HepG2 (cell line): ENCODE data around the gene HSPB6. TPM values are rescaled to one million over a fixed set of nuclear protein-coding genes. Genes with fewer than 3 reads are reported as not detected.

ENCODE experiments used
- ATAC-seq: fragments of 200-7000 bp; cut with Tn5 transposase; 3 replicates; pipeline ENCODE4 v1.9.1; 2020; ENCODE audit warnings: mild to moderate bottlenecking, moderate library complexity
- BruUV-seq: library from RNA; stranded (reverse); fragments of 400-500 nt; replicated peaks from 2 replicates; lab custom pipeline; 2021; lab: Mats Ljungman, UMichigan
- CTCF ChIA-PET: fragments of 300-600 bp; formaldehyde crosslinking; extraction: SDS; loops from one replicate; lab custom pipeline; 2021; ENCODE audit warnings: low total read pairs, inconsistent platforms, low intra/inter-chr PET ratio; lab: Yijun Ruan, JAX
- POLR2A ChIA-PET: fragments of 350-600 bp; sonication (Branson Sonifier 250); formaldehyde crosslinking; loops from one replicate; lab custom pipeline; 2020; ENCODE audit warnings: antibody characterized with exemption, inconsistent platforms; lab: Yijun Ruan, JAX
- DNase-seq: peaks from one replicate; pipeline ENCODE4 v3.0.0-alpha.2; 2015; ENCODE audit warnings: low spot score
- FAIRE-seq: peaks from 3 replicates; lab custom pipeline; 2011; peaks lifted over from hg19 to GRCh38; lab: Jason Lieb, UNC
- H2AFZ ChIP-seq: one replicate; pipeline ENCODE4 v1.6.1; 2011; ENCODE audit warnings: low read length, inconsistent platforms
- H3K27ac ChIP-seq: fragments of 300-600 bp; 3 replicates; pipeline ENCODE4 v1.8.0; 2011; ENCODE audit warnings: mixed run types, mild to moderate bottlenecking, mixed read lengths, low read length, inconsistent platforms; ENCODE audit not compliant: insufficient read depth; ENCODE audit errors: extremely low read length
- H3K27me3 ChIP-seq, 2 experiments: fragments of 200-600 bp in 1 of 2; 2 replicates in 1 of 2; 3 replicates in 1 of 2; pipeline versions ENCODE4 v1.6.0 to v1.8.0; 2011; ENCODE audit warnings: low read length in 2 of 2, mild to moderate bottlenecking in 2 of 2, moderate library complexity in 2 of 2, inconsistent platforms in 1 of 2; ENCODE audit not compliant: insufficient read depth in 2 of 2, control insufficient read depth in 1 of 2
- H3K36me3 ChIP-seq, 2 experiments: fragments of 200-600 bp in 1 of 2; replicated peaks in 1 of 2; 2 replicates in 1 of 2; 3 replicates in 1 of 2; pipeline versions ENCODE4 v1.5.1 to v1.8.0; 2011; ENCODE audit warnings: low read length in 2 of 2, inconsistent platforms in 1 of 2; ENCODE audit not compliant: insufficient read depth in 2 of 2, control insufficient read depth in 1 of 2
- H3K4me1 ChIP-seq: 2 replicates; pipeline ENCODE4 v1.5.1; 2012; ENCODE audit warnings: low read length, inconsistent platforms; ENCODE audit not compliant: insufficient read depth
- H3K4me2 ChIP-seq: 2 replicates; pipeline ENCODE4 v1.6.0; 2011; ENCODE audit warnings: low read depth, low read length, inconsistent platforms
- H3K4me3 ChIP-seq, 3 experiments: fragments of 200-600 bp in 1 of 3; sonication (generic), shearing (Covaris generic) in 1 of 3; replicated peaks in 1 of 3; 2 replicates each; pipeline ENCODE4 v1.5.1; 2011 to 2016; ENCODE audit warnings: low read length in 3 of 3, inconsistent platforms in 2 of 3, low read depth in 2 of 3, mild to moderate bottlenecking in 2 of 3, control low read depth in 1 of 3, mixed read lengths in 1 of 3; ENCODE audit not compliant: insufficient read depth in 1 of 3
- H3K79me2 ChIP-seq: one replicate; pipeline ENCODE4 v1.6.1; 2011; ENCODE audit warnings: low read length, inconsistent platforms; ENCODE audit not compliant: insufficient read depth
- H3K9ac ChIP-seq: 2 replicates; pipeline ENCODE4 v1.6.0; 2011; ENCODE audit warnings: mild to moderate bottlenecking, low read depth, low read length, inconsistent platforms; ENCODE audit not compliant: insufficient read depth
- H3K9me3 ChIP-seq: 2 replicates; pipeline ENCODE4 v1.5.1; 2012; ENCODE audit warnings: mild to moderate bottlenecking, low read length
- H4K20me1 ChIP-seq: 2 replicates; pipeline ENCODE4 v1.6.0; 2011; ENCODE audit warnings: inconsistent platforms, mild to moderate bottlenecking, low read length, moderate library complexity; ENCODE audit not compliant: insufficient read depth
- AGO2 ChIP-seq: fragments of 200-400 bp; formaldehyde crosslinking; optimal IDR thresholded peaks from 2 replicates; pipeline ENCODE3; 2017; ENCODE audit warnings: mild to moderate bottlenecking, low read depth, low read length, moderate library complexity
- FOXP1 ChIP-seq, 2 experiments: fragments of 450-650 bp in 1 of 2; IDR thresholded peaks; 2 replicates each; pipeline ENCODE4 v1.6.1; 2017 to 2018; ENCODE audit warnings: antibody characterized with exemption in 1 of 2
- GLI4 ChIP-seq: sonication (generic); formaldehyde crosslinking; IDR thresholded peaks from 2 replicates; pipeline ENCODE4 v1.5.1; 2020; ENCODE audit warnings: missing genetic modification reagents, mild to moderate bottlenecking, moderate library complexity, borderline replicate concordance
- HCFC1 ChIP-seq: fragments of 150-350 bp; IDR thresholded peaks from 2 replicates; pipeline ENCODE4 v1.6.1; 2014; ENCODE audit warnings: low read depth, low read length
- MED8 ChIP-seq: sonication (generic); formaldehyde crosslinking; IDR thresholded peaks from 2 replicates; pipeline ENCODE4 v1.8.1; 2023; ENCODE audit warnings: mild to moderate bottlenecking, missing genetic modification reagents; ENCODE audit not compliant: insufficient replicate concordance
- POLR2A ChIP-seq, 2 experiments: IDR thresholded peaks; 2 replicates each; pipeline ENCODE4 v1.6.1; 2011; ENCODE audit warnings: low read depth in 2 of 2, low read length in 2 of 2, mild to moderate bottlenecking in 1 of 2, moderate library complexity in 1 of 2; ENCODE audit not compliant: insufficient read depth in 1 of 2
- RBFOX2 ChIP-seq: fragments of 200-400 bp; formaldehyde crosslinking; IDR thresholded peaks from 2 replicates; pipeline ENCODE4 v1.6.1; 2017; ENCODE audit warnings: low read depth, mild to moderate bottlenecking, low read length
- WGBS: methylation state at CpG from one replicate; pipeline ENCODE4 v1.1.6; 2017; ENCODE audit warnings: low lambda C conversion rate; 5-methylcytosine and 5-hydroxymethylcytosine counted together
- in situ Hi-C: cut with HindIII; loops from 2 replicates; pipeline ENCODE4 v1.10.0; 2017; ENCODE audit warnings: low pct_unique_long_range_greater_than_20kb; ENCODE audit not compliant: extremely low pct_ligation_motif_present
- intact Hi-C: fragments of 100-400 bp; cut with micrococcal nuclease; formaldehyde crosslinking; loops from one replicate; pipeline ENCODE4 v1.10.0; 2022; ENCODE audit not compliant: unreplicated experiment
- polyA plus RNA-seq, 8 experiments: library from polyadenylated mRNA; depleted of rRNA in 3 of 8; stranded (reverse) in 7 of 8; unstranded in 1 of 8; fragments of >200 nt; fragmentation: Illumina TruSeq in 4 of 8; extraction: Trizol in 4 of 8; gene quantifications; 2 replicates each; pipeline versions ENCODE4 v1.2.1 to v1.2.3, GENCODE V29; 2011 to 2016; ENCODE audit warnings: low read depth in 4 of 8, missing spikeins in 1 of 8, mixed read lengths in 1 of 8; ENCODE audit not compliant: insufficient read depth in 1 of 8
- total RNA-seq, 5 experiments: library from RNA; depleted of rRNA; stranded (reverse); fragments of >200 nt; fragmentation: Illumina TruSeq; extraction: Trizol; gene quantifications; 2 replicates each; pipeline ENCODE4 v1.2.3, GENCODE V29; 2016; ENCODE audit warnings: low read depth in 1 of 5
- TF ChIP-seq, protein P1 (sequence below): sonication (generic); formaldehyde crosslinking; IDR thresholded peaks from 2 replicates; pipeline ENCODE4 v1.4.0; 2020; ENCODE audit warnings: mild to moderate bottlenecking, low read depth, missing genetic modification reagents

HSPB6 gene
- total and polyA plus RNA-seq, 2 of the 13 experiments (the other 11 are each of a cell fraction or from before 2014, with no cell fraction given), result 0.18 TPM; not detected in 1

DNA sequence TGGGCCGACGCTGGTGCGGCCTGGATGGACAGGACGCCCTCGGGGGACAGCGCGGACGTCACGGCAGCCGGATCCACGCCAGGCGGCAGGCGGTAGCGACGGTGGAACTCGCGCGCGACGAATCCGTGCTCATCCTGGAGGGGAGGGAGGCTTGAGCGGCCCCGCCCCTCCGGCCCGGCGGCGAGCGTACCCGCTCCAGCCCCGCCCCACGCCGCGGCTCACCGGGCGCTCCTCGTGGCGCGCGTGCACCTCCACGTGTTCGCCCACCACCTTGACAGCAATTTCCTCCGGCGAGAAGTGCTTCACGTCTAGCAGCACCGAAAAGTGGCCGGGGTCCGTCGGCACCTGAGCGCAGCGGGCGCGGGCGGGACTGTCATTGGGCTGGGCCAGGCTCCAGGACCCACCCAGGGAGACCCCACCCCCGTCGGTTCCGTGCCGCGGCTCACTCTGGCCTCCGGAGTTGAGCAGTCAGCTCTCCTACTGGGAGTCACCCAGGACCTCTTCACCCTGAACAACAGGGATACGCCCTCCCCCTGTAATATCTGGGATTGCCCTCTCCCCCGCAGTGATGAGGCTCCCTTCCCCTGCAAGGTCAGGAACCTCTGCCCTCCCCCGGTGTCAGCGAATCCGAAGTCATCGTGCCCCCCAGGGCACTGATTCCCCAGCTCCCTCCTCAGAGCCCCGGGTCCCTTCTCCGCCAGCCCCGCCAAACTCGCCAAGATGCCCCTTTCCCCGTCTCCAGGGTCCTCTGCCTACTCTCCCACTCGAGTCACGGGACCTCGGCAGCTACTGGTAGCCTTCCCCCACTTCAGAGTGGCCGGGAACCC is 1.1 kb downstream of the HSPB6 start:
- BruUV-seq, result no TSS peak
- H4K20me1 ChIP-seq, result no peaks in the 10 kb centered on the region
- ATAC-seq, result no peak
- peaks cover 6% of the 10 kb centered on the region for H3K79me2 ChIP-seq
- H2AFZ ChIP-seq, result no peak overlapping the region
- no peak for FAIRE-seq
- no peak for DNase-seq
- H3K4me2 ChIP-seq, result no peak overlapping the region
- POLR2A ChIA-PET, result interaction anchor here (1.3 kb wide), 1 partner anchor 16 kb away, joined by 5 read pairs; no protein-coding TSS in a partner anchor
- in situ Hi-C loops (no loop called here), intact Hi-C loops (no loop called here)
- H3K27ac ChIP-seq, result no peak overlapping the region
- WGBS, result 97% methylated on average over 39 of the region's 74 CpGs
- H3K9ac ChIP-seq, result no peak overlapping the region
- TF ChIP-seq AGO2, result peak; percentile 22
- no peak for TF ChIP-seq MED8 (CRISPR knock-in tag)
- no peak for TF ChIP-seq FOXP1 (IDR thresholded peaks at IDR 0.05)
- no peak for TF ChIP-seq FOXP1 (CRISPR knock-in tag; IDR thresholded peaks at IDR 0.05)
- TF ChIP-seq GLI4 (CRISPR knock-in tag), result no peak
- no peak for TF ChIP-seq HCFC1
- TF ChIP-seq, protein P1, sequence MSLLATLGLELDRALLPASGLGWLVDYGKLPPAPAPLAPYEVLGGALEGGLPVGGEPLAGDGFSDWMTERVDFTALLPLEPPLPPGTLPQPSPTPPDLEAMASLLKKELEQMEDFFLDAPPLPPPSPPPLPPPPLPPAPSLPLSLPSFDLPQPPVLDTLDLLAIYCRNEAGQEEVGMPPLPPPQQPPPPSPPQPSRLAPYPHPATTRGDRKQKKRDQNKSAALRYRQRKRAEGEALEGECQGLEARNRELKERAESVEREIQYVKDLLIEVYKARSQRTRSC (CRISPR knock-in tag), result no peak
- TF ChIP-seq RBFOX2, result 0 out of 2 replicates have a peak, but pooled peaks have one; percentile 47
- TF ChIP-seq POLR2A (IDR thresholded peaks at IDR 0.05; ENCODE audit: insufficient read depth in 1 of 2, low read depth in 2 of 2, low read length in 2 of 2), result no peak
- H3K27me3 ChIP-seq, result no peaks in the 10 kb centered on the region
- peaks cover 3 to 24% of the 10 kb centered on the region in 2 experiments; a peak in 3 of 5 replicates for H3K36me3 ChIP-seq
- no peak overlapping the region for H3K4me3 ChIP-seq
- no peaks in the 10 kb centered on the region for H3K9me3 ChIP-seq
- peaks cover 20% of the 10 kb centered on the region for H3K4me1 ChIP-seq
- CTCF ChIA-PET, result no interaction called here
